Stimulated activated CD4-positive, alpha-beta T cell treated with anti-CD3 and anti-CD28 coated beads, Interleukin-2, amount 100 ng/mL, for 4 hours (primary cell): Measurements from ENCODE around the gene NDUFAF8.
A peak's percentile ranks its signal among the peaks of the same experiment; 100 is the strongest.

Experiments used
- DNase-seq: peaks from one replicate; pipeline ENCODE4 v3.0.0-alpha.2; 2020; ENCODE audit warnings: low read depth

NDUFAF8 gene

GRCh38 chr17:81239714-81240555 is 817 bp downstream of the NDUFAF8 start:
- peak; percentile 33 for DNase-seq

- DNase-seq: no peak
These were observed 1.6 kb downstream of the NDUFAF8 start for GRCh38 chr17:81240761-81241160.

DNA sequence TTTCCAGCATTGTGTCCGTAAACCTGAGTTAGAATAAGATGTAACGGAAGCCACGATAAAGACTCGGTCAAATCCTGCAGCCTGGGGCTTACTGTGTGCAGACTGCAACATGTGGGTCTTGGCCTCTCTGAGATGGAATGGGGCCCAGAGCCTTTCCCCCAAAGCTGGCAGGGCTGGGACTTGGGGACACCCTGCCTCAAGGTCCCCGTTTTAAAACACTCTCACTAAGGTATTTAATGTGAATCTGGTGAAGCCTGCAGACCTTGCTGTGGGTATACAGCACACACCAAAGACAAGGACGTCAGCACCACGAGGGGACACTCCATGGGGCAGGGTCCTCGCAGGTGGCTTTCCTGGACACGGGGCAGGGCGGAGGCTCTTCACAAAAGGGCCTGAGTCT is 2.1 kb downstream of the NDUFAF8 start:
- no peak for DNase-seq

DNA sequence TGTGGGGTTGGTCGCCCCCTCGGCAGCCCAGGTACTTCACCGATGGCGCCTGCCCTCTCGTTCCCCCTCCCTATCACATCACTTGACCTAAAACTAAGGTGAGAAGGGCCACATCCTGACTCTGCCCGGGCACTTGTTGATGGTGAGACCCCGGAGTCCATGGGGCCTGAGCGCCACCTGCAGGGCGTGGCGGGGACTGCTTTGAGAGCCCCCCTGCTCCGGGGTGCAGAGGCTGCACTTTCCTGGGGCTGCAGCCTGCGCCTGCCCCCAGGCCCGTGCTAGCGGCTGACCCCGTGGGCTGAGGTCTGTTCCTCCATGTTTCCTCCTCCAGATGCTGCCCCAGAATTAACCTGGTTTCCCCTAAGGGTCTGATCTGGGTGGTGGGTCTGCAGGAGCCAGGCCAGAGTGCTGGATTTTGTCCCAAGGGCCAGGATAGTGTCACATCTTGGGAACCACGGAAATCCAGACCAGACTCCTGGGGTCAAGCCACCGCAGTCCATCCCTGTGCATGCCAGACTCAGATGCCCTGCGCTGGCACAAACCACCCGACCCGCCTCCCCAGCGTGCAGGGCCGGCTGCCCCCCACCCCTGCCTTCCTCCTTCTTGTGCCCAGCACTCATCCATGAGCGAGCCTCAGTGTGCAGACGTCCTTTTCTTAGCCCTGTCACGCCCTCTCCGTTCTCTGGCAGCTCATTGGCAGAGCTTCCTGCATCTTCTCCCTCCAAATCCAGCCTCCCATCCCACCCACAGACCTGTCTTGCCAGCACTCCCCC is 2.7 kb downstream of the NDUFAF8 start:
- DNase-seq: peak; percentile 41

- no peak for DNase-seq
These were observed 3.6 kb downstream of the NDUFAF8 start for GRCh38 chr17:81242421-81243332.

- no peak for DNase-seq
These were observed 4.2 kb downstream of the NDUFAF8 start for GRCh38 chr17:81243333-81243664.

DNA sequence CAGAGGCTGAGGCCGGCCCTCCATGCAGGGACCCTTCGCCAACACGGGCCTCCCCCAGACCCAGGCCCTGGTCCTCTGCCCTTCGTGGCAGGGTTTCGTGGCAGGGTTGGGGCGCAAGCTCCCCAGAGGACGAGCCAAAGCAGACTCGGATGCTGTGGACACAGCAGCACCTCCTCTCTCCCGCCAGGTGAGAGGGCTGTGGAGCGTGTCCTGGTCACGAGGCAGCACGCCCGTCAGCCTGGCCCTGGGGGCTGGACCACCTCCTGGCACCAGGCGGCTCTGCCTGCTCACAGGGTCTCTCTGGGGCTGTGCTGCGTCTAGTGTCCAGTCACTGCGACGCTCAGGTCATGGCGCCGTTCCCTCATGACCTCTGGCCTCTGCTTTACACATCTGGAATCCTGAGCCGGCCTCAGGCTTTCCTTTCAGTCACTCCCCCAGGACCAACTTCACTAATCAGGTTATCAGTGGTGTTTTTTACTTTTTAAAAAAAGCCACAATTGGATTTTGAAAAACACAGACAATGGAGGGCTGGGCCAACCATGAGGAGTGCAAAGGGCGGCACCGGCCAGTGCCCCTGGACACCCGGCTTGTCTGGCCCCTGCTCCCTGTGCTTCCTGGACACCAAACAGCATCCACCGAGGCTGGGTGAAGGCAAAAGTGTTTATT is 5.4 kb downstream of the NDUFAF8 start:
- DNase-seq: no peak

DNA sequence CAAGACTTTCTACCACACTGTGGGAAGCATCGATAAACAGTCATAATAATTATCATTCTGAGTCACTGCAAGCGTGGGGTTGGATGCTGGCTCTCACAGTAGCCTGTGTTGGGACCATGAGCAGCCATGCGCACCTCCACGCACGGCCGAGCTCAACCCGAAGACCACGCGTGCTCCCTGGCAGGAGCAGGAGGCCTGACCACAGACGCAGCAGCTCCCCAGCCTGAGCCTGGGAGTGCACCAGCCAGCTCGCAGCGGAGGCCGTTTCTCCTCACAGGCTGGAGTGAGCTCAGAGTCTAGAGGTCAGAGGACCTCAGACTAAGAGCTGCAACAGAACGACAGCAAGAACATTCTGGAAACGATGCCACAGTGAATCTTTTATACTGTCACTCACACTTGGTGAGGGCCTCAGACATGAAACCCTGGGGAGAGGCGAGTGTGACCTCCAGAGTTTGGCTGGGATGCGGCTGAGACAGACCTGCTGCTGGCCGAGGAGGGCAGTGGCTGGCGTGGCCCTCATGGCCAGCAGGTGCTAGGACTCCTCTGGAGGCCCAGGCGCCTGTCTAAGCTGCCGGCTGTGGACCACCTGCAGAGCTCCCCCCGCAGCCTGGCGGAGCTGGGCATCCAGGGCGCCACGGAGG is 6.0 kb downstream of the NDUFAF8 start:
- no peak for DNase-seq

GRCh38 chr17:81245665-81246342 is 6.7 kb downstream of the NDUFAF8 start:
- no peak for DNase-seq

DNA sequence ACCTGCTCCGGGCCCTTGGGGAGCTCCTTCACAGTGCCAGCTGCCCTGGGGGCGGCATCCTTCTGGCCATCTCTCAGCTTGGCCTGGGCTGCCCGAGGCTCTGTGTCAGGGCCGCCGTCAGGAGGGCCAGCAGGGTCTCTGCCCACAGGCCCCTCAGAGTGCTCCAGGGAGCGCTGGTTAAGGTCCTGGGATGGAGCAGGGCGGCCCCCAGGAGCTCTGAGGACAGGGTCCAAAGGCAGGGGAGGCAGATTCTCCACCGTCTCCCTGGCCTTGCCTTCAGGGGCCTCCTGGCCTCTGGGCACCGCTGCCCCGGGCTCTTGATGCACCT is 7.2 kb downstream of the NDUFAF8 start:
- no peak for DNase-seq

GRCh38 chr17:81246679-81247338 is 7.7 kb downstream of the NDUFAF8 start:
- DNase-seq: no peak

DNA sequence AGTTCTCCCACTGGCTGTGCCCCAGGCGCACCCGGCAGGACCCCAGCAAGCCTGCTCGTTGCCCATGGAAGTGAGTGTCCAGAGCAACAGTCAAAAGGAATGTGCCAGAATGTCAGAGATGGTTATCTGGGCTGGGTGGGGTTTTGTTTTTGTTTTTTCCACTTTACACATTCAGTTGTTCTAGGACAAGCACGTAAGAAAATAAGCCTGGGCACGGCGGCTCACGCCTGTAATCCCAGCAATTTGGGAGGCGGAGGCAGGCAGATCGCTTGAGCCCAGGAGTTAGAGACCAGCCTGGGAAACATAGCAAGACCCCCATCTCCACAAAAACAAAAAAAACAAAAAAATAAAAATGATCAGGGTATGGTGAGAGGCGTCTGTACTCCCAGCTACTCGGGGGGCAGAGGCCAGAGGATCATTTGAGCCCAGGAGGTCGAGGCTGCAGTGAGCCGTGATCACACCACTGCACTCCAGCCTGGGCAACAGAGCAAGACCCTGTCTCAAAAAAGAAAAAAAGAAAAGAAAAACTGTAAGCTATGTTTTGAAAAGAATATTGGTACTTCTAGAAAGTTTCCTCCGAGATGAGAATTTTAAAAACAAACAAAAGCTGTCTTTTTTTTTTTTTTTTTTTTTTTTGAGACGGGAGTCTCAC is 8.3 kb downstream of the NDUFAF8 start:
- no peak for DNase-seq

- DNase-seq: no peak
These were observed 9.5 kb downstream of the NDUFAF8 start for GRCh38 chr17:81248649-81249048.

- no peak for DNase-seq
These were observed 10.3 kb downstream of the NDUFAF8 start for GRCh38 chr17:81249223-81250040.

GRCh38 chr17:81250286-81251093 is 11.4 kb downstream of the NDUFAF8 start:
- DNase-seq: no peak

GRCh38 chr17:81251094-81251708 is 12.1 kb downstream of the NDUFAF8 start:
- no peak for DNase-seq

DNA sequence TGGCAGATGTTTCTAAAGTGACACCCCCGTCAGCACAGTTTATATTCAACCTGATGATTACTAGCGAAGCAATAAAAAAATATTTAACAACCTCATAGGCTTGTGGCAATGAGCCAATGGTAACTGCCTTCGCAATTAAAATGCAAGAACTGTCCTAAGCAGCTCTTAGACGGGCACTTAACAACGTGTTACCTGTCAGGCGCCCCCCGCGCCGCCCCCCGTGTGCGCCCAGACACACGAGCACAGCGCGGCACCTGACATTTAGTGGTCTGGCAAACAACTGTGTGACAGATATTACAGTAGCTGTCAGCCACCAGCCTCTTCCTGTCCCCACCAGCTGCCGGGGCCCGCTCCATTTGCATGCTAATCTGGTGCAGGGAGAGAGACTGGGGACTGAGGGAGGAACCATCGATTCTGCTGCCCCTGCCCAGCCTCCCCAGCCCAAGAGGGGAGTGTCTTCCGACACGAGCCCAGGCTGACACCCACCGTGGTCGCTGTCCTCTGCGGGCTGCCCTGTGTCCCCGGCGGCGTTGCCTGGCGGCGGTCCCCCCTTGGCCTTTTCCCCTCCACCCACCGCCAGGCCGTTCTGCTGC is 12.7 kb downstream of the NDUFAF8 start:
- DNase-seq: no peak
